ENCODE data around the gene CDC42EP2. TPM values are rescaled to one million over a fixed set of nuclear protein-coding genes. Genes with fewer than 3 reads are reported as not detected.

CDC42EP2 gene
- total RNA-seq, 4 donors from 2014 or later = 26.3 to 63.4 (median 42.8) TPM

DNA sequence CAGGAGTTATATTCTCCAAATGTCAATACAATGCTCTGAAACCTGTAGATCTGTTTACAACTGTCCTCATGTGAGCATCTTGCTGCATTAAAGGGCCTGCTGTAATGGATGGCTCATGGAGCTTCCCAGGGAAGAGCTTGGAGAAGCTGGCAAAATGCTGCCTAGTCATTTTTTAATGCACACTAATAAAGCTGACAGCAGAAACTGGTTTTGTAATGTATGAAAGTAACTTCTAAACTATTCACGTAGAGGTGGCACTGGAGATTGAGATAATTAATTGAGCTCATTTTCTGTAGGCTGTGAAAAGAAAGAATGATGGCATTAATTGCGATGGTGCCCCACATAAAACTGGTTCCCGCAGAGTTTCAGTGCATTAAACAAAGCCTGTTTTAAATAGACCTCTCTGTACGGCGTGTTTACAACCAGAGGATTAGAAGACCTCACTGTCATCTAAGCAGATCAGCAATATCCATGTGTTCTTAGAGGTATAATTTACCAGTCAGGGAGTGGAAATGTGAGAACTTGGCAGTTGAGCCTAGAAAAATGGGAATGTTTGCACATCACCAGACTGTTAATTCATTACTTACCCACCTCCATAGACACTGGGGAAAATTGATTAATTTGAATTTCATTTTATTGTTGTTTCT, 36.9 kb upstream of the CDC42EP2 start:
- H3K27me3 ChIP-seq = no peaks in the 10 kb centered on the region
- peaks cover 0 to 46% of the 10 kb centered on the region in 2 donors for H3K36me3 ChIP-seq
- H3K9me3 ChIP-seq = no peaks in the 10 kb centered on the region
- TF ChIP-seq POLR2AphosphoS5 (IDR thresholded peaks at IDR 0.05) (no peak), POLR2A (IDR thresholded peaks at IDR 0.05) (no peak), EP300 (IDR thresholded peaks at IDR 0.05) (no peak)
- TF ChIP-seq, protein P1, sequence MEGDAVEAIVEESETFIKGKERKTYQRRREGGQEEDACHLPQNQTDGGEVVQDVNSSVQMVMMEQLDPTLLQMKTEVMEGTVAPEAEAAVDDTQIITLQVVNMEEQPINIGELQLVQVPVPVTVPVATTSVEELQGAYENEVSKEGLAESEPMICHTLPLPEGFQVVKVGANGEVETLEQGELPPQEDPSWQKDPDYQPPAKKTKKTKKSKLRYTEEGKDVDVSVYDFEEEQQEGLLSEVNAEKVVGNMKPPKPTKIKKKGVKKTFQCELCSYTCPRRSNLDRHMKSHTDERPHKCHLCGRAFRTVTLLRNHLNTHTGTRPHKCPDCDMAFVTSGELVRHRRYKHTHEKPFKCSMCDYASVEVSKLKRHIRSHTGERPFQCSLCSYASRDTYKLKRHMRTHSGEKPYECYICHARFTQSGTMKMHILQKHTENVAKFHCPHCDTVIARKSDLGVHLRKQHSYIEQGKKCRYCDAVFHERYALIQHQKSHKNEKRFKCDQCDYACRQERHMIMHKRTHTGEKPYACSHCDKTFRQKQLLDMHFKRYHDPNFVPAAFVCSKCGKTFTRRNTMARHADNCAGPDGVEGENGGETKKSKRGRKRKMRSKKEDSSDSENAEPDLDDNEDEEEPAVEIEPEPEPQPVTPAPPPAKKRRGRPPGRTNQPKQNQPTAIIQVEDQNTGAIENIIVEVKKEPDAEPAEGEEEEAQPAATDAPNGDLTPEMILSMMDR (IDR thresholded peaks at IDR 0.05) = no peak
- H3K27ac ChIP-seq = peak overlapping the region in 3 of 4 donors; percentile 52 to 60 (median 57)
- ATAC-seq = no peak
- H3K4me1 ChIP-seq = peaks cover 0 to 40% (median 9%) of the 10 kb centered on the region in 3 donors
- H3K4me3 ChIP-seq = no peak overlapping the region
- 59 to 70% methylated on average over 4 to 5 of the region's 5 CpGs for whole genome bisulfite sequencing, 2 donors (ENCODE audit: low coverage in 1 of 2)

DNA sequence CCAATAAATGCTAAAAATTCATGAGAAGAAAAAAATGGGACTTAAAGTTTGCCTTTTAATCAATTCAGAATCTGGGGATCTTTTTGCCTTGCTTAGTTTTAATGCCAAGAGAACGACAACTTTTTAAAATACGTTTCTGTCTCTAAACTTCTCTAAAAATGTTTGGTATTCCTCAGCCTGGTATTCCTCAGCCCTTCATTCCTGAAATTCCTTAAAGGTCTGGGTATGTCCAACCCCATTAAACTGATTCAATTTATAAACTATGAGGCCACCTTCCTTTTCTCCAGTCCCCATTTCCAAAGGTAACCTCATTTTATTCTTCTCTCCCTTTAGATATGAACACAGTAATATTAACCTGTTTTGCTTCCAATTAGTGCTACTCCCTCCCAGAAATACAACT, 36.3 kb upstream of the CDC42EP2 start:
- no peak for TF ChIP-seq EP300 (IDR thresholded peaks at IDR 0.05)
- TF ChIP-seq POLR2A (IDR thresholded peaks at IDR 0.05) = no peak
- TF ChIP-seq POLR2AphosphoS5 (IDR thresholded peaks at IDR 0.05) = no peak
- TF ChIP-seq, protein P1 (IDR thresholded peaks at IDR 0.05) = no peak
- peak overlapping the region in 3 of 4 donors; percentile 52 to 60 (median 57) for H3K27ac ChIP-seq
- WGBS, 2 donors (ENCODE audit: low coverage in 1 of 2) = 45 to 47% methylated on average over 2 of the region's 2 CpGs

DNA sequence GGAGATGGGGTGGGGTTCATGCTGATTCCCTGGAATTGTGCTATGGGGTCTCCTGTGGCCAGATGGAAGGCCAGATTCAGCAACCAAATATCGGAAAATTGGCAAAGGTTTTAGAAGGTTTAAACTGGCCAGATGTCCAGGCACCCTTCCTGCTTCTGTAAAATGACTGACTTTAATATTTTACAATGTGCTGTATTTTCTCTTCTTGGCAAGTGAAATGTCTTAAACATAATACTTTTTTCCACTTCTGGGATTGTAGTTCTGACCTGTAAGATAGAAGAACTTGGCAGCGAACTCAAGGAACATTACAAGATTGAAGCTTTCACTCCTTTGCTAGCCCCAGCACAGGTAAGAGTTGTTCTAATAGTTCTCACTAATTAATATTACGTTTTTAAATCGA, 35.4 kb upstream of the CDC42EP2 start:
- Histone ChIP-seq H3K9me3 (no peaks in the 10 kb centered on the region), H3K27me3 (no peaks in the 10 kb centered on the region), H3K36me3 (peaks cover 0 to 59% of the 10 kb centered on the region in 2 donors), H3K4me1 (peaks cover 0 to 40% (median 9%) of the 10 kb centered on the region in 3 donors), H3K4me3 (no peak overlapping the region), H3K27ac (peak overlapping the region in 3 of 4 donors; percentile 52 to 60 (median 57))
- no peak for ATAC-seq
- 63 to 70% methylated on average over 4 of the region's 4 CpGs for WGBS, 2 donors (ENCODE audit: low coverage in 1 of 2)
- TF ChIP-seq POLR2AphosphoS5 (IDR thresholded peaks at IDR 0.05) (no peak), POLR2A (IDR thresholded peaks at IDR 0.05) (no peak), EP300 (IDR thresholded peaks at IDR 0.05) (no peak)
- TF ChIP-seq, protein P1 (IDR thresholded peaks at IDR 0.05) = no peak

More for the DNA sequence above, 36.3 kb upstream of the CDC42EP2 start:
- peaks cover 0 to 52% of the 10 kb centered on the region in 2 donors for H3K36me3 ChIP-seq
- H3K27me3 ChIP-seq = no peaks in the 10 kb centered on the region
- no peaks in the 10 kb centered on the region for H3K9me3 ChIP-seq
- no peak overlapping the region for H3K4me3 ChIP-seq
- no peak for ATAC-seq
- H3K4me1 ChIP-seq = peaks cover 0 to 40% (median 9%) of the 10 kb centered on the region in 3 donors

DNA sequence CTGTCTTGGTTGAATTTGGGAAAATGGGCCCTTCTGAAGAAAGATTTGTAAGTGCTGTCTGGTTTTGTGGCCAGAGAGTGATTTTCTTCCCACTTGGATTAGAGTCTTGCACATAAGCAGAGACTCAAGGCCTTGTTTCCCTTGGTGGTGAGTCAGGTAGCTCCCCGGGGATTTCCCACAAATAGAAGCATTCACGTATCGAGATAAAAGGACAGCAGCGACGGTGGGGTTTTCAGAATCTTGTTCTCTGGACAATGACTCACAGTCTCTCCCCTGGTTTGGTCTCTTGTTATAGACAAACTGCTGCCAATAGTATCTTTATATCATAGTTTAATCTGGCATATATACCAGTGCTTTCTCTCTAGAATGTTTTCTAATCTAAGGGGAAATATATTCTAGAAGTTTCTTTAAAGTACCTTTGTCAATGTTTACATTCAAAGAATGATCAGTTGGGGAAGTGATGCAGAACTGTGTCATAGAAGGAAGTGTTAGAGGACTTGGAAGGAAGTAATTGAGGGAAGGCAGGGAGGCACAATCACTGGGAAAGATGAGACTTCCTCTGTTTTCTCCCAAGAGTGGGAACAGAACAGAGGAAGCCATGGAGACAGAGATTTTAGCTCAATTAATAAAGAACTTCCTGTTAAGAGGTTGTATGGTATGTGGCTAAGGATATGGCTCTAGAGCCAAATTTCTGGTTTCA, 34.8 kb upstream of the CDC42EP2 start:
- H3K27me3 ChIP-seq = no peaks in the 10 kb centered on the region
- WGBS, 2 donors (ENCODE audit: low coverage in 1 of 2) = 11 to 14% methylated on average over 4 to 5 of the region's 5 CpGs
- H3K4me1 ChIP-seq = peaks cover 0 to 37% (median 9%) of the 10 kb centered on the region in 3 donors
- peak; percentile 17 for ATAC-seq
- no peaks in the 10 kb centered on the region for H3K9me3 ChIP-seq
- no peak overlapping the region for H3K4me3 ChIP-seq
- TF ChIP-seq POLR2AphosphoS5 (IDR thresholded peaks at IDR 0.05) (no peak), POLR2A (IDR thresholded peaks at IDR 0.05) (no peak), EP300 (IDR thresholded peaks at IDR 0.05) (no peak)
- TF ChIP-seq, protein P1 (IDR thresholded peaks at IDR 0.05) = no peak
- H3K27ac ChIP-seq = peak overlapping the region in 3 of 4 donors; percentile 52 to 60 (median 57)
- H3K36me3 ChIP-seq = peaks cover 0 to 65% of the 10 kb centered on the region in 2 donors

Measured in gastroesophageal sphincter (tissue), 4 donors.